AG04449 (cell line): ENCODE measurements around the gene OOSP3.
"Not testable (repeated sequence)": the region's sequence is repeated elsewhere in the genome, so short reads cannot be mapped to it uniquely, and the experiment has no call there.

Experiments
- CTCF ChIA-PET: fragments of 350-600 bp; formaldehyde crosslinking; extraction: SDS; loops from one replicate; lab custom pipeline; 2021; ENCODE audit warnings: antibody characterized with exemption; lab: Yijun Ruan, JAX
- POLR2A ChIA-PET: fragments of 400-600, 350-600 bp; formaldehyde crosslinking; extraction: SDS; loops from one replicate; lab custom pipeline; 2020; ENCODE audit warnings: antibody characterized with exemption, inconsistent platforms; lab: Yijun Ruan, JAX
- DNase-seq: peaks from one replicate; pipeline ENCODE4 v3.0.0-alpha.2; 2010; ENCODE audit warnings: low read depth, low spot score
- H3K4me3 ChIP-seq: 2 replicates; pipeline ENCODE4 v1.5.1; 2011; ENCODE audit warnings: low read depth, mild to moderate bottlenecking, control low read depth, low read length
- TF ChIP-seq, protein P1 (sequence below): IDR thresholded peaks from one replicate; pipeline ENCODE4 v1.5.1; 2011; ENCODE audit warnings: mild to moderate bottlenecking, moderate library complexity, low read length, control low read depth, inconsistent platforms; ENCODE audit not compliant: insufficient read depth; ENCODE audit errors: missing control alignments

The OOSP3 gene

DNA sequence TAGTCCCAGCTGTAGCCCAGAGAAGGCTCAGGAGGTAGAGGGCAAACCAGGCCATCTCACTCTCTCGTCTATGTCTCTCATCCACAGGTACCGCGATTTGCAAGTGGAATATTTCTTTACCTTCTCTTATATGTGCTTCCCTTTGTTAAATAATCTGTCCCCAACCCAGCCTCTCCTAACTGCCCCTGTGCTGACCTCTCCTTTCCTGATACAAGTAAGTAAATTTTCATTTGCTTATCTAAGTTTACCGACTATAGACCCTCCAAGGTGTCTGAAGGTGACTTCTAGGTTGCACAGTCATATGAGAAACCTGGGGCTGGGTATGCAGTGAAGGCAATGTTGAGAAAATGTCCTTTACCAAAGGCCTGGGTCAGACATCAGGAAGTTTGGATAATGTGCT lies 33.2 kb upstream of the OOSP3 start, which contains the start of gene CBLIF:
Gene CBLIF, minus strand, starts transcription at position 101 of the 400 bp plus-strand sequence. Its CDS starts 46 bp downstream, at position 55.
- ChIA-PET CTCF (no interaction called here), POLR2A (no interaction called here)
- TF ChIP-seq, protein P1, sequence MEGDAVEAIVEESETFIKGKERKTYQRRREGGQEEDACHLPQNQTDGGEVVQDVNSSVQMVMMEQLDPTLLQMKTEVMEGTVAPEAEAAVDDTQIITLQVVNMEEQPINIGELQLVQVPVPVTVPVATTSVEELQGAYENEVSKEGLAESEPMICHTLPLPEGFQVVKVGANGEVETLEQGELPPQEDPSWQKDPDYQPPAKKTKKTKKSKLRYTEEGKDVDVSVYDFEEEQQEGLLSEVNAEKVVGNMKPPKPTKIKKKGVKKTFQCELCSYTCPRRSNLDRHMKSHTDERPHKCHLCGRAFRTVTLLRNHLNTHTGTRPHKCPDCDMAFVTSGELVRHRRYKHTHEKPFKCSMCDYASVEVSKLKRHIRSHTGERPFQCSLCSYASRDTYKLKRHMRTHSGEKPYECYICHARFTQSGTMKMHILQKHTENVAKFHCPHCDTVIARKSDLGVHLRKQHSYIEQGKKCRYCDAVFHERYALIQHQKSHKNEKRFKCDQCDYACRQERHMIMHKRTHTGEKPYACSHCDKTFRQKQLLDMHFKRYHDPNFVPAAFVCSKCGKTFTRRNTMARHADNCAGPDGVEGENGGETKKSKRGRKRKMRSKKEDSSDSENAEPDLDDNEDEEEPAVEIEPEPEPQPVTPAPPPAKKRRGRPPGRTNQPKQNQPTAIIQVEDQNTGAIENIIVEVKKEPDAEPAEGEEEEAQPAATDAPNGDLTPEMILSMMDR = no peak
- H3K4me3 ChIP-seq = no peak within 1 kb of the TSS
- DNase-seq = no peak

DNA sequence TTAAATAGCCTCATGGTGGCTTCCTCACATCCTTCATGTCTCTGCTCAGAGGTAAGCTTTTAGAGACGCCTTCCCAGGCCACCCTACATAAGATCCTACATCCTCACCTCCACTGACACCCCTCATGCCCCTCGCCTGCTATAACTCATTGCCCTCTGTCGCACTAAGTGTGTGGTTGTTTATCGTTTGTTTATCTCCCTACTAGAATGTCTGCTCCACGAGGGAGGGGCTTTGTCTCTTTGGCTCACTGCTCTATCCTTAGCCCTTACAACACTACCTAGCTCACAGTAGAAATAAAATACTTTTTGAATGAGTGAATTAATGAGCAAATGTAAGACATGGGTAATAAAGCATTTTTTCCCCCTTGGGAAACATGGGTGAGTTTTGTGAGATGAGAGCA lies 32.0 kb upstream of the OOSP3 start:
- TF ChIP-seq, protein P1 = no peak
- CTCF ChIA-PET = no interaction called here
- no peak overlapping the region for H3K4me3 ChIP-seq
- POLR2A ChIA-PET = no interaction called here
- no peak for DNase-seq

DNA sequence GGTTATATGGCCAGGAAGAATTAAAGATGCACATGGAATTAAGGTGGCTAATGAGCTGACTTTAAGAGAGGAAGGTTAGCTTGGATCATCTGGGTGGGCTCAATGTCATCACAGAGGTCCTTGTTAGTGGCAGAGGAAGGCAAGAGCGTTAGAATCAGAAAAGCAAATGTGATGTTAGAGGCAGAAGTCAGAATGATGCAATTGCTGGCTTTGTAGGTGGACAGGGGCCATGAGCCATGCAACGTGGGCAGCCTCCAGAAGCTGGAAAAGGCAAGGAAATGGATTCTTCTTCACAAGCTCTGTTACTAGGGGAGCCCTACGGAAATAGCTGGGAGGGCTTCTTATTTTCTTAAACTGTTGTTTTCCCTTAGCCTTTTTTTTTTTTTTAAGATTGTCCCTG lies 31.0 kb upstream of the OOSP3 start:
- POLR2A ChIA-PET = no interaction called here
- TF ChIP-seq, protein P1 = no peak
- H3K4me3 ChIP-seq = no peak overlapping the region
- CTCF ChIA-PET = no interaction called here
- DNase-seq = no peak

DNA sequence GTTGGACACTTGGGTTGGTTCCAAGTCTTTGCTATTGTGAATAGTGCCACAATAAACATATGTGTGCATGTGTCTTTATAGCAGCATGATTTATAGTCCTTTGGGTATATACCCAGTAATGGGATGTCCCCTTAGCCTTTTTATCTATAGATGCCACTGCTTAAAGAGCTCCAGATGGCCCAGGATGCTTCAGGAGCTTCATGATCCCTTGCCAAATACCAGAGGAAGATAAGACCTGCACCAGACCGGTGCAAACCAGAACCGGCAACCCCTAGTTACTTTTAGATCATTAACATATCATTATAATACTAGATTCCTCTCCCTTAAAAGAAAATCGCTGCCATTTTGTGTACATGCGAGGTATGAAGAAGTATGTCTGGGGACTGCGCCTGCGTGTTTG lies 30.1 kb upstream of the OOSP3 start:
- DNase-seq, H3K4me3 ChIP-seq, CTCF ChIA-PET, POLR2A ChIA-PET: not testable (repeated sequence)

DNA sequence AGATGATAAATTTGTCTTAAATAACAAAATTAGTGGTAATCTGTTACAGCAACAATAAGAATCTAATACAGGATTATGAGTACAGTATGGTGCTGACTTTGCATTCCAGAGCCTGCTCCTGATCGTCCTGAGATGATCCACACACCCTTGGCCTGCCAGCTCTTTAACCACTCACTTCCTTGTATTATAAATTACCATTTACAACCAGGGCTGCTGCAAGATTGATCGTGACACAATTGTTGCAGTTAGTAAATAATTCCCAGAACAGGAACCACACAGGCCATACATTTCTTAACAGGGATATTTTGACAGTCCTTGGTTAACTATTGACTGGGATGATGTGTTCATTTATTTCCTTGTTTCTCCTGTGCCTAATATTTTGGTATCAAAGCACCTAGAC lies 29.5 kb upstream of the OOSP3 start:
- DNase-seq = no peak
- TF ChIP-seq, protein P1 = no peak
- ChIA-PET CTCF (no interaction called here), POLR2A (no interaction called here)
- H3K4me3 ChIP-seq = no peak overlapping the region

DNA sequence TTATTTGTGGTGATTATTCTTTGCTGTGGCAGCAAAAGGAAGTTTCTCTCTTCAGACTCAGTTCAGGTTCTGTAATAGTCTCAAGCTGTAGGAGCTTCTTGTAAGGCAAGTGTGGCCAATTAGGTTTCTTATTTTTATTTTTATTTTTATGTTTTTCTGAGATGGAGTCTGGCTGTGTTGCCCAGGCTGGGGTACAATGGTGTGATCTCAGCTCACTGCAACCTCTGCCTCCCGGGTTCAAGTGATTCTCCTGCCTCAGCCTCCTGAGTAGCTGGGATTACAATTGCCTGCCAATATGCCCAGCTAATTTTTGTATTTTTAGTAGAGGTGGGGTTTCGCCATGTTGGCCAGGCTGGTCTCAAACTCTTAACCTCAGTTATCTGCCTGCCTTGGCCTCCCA lies 29.0 kb upstream of the OOSP3 start:
- DNase-seq, H3K4me3 ChIP-seq, POLR2A ChIA-PET, CTCF ChIA-PET: not testable (repeated sequence)

DNA sequence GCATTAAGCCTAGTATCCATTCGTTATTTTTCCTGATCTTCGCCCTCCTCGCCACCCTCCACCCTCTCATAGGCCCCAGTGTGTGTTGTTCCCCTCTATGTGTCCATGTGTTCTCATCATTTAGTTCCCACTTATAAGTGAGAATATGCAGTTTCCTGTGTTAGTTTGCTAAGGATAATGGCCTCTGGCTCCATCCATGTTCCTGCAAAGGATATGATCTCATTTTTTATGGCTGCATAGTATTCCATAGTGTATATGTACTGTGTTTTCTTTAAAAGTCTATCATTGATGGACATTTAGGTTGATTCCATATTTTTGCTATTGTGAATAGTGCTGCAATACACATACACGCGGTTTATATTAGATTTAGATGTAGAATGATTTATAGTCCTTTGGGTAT lies 27.2 kb upstream of the OOSP3 start:
- DNase-seq, H3K4me3 ChIP-seq, POLR2A ChIA-PET, CTCF ChIA-PET: not testable (repeated sequence)

DNA sequence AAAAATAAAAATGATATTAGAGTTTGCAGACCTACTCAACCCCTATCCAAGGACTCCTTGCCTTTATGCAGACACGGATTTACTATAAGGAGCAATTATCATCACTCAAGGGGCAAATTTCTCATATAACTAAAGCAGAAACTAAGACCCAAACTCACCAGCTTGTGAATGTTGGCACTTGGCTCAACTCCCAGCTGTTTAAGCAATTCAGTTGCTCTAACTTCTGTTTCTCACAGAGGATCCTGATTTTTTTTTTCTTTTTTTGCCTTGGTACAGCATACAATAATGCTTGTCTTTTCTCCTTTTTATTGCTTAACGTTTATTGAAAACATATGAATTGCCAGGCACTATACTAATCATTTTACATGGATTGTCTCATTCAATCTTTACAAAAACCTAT lies 23.7 kb upstream of the OOSP3 start:
- no peak for DNase-seq
- H3K4me3 ChIP-seq = no peak overlapping the region
- POLR2A ChIA-PET = no interaction called here
- TF ChIP-seq, protein P1 = no peak
- CTCF ChIA-PET = no interaction called here
